RWPE2 (cell line): Measurements from ENCODE around the gene CNTNAP2.

Experiments used
- ATAC-seq: fragments of 200-7000 bp; cut with Tn5 transposase; 3 replicates; pipeline ENCODE4 v1.9.1; 2021; ENCODE audit warnings: low read depth
- DNase-seq: peaks from one replicate; pipeline ENCODE4 v3.0.0-alpha.2; 2020; ENCODE audit warnings: low spot score
- H3K27ac ChIP-seq: fragments of 450-650 bp; 2 replicates; pipeline ENCODE4 v1.5.1; 2017; ENCODE audit warnings: mild to moderate bottlenecking; ENCODE audit not compliant: poor library complexity, severe bottlenecking
- H3K27me3 ChIP-seq: fragments of 250-450 bp; sonication (Bioruptor Pico); 2 replicates; pipeline ENCODE4 v1.5.1; 2021; ENCODE audit warnings: mild to moderate bottlenecking, moderate library complexity; ENCODE audit not compliant: insufficient read depth, poor library complexity, severe bottlenecking
- H3K36me3 ChIP-seq: fragments of 250-450 bp; sonication (Bioruptor Pico); 2 replicates; pipeline ENCODE4 v1.5.1; 2020; ENCODE audit warnings: low read depth, mild to moderate bottlenecking, moderate library complexity
- H3K4me1 ChIP-seq: fragments of 250-450 bp; sonication (Bioruptor Pico); 2 replicates; pipeline ENCODE4 v1.5.1; 2021; ENCODE audit warnings: mild to moderate bottlenecking, moderate library complexity; ENCODE audit not compliant: insufficient read depth, poor library complexity, severe bottlenecking
- H3K4me3 ChIP-seq: fragments of 250-450 bp; sonication (Bioruptor Pico); 2 replicates; pipeline ENCODE4 v1.5.1; 2021; ENCODE audit warnings: mild to moderate bottlenecking, moderate library complexity; ENCODE audit not compliant: severe bottlenecking
- H3K9me3 ChIP-seq: fragments of 250-450 bp; sonication (Bioruptor Pico); 2 replicates; pipeline ENCODE4 v1.5.1; 2021; ENCODE audit warnings: mild to moderate bottlenecking, moderate library complexity; ENCODE audit not compliant: severe bottlenecking
- TF ChIP-seq, protein P1 (sequence below): fragments of 450-650 bp; IDR thresholded peaks from one replicate; pipeline ENCODE4 v1.5.1; 2017; ENCODE audit warnings: mild to moderate bottlenecking, moderate library complexity; ENCODE audit not compliant: poor library complexity, severe bottlenecking

CNTNAP2 gene

GRCh38 chr7:147069771-147070170 is 953.2 kb downstream of the CNTNAP2 start:
- DNase-seq: no peak
- ATAC-seq: no peak
- no peak overlapping the region for H3K4me3 ChIP-seq
- no peaks in the 10 kb centered on the region for H3K27me3 ChIP-seq
- no peaks in the 10 kb centered on the region for H3K36me3 ChIP-seq
- H3K4me1 ChIP-seq: no peaks in the 10 kb centered on the region
- TF ChIP-seq, protein P1, sequence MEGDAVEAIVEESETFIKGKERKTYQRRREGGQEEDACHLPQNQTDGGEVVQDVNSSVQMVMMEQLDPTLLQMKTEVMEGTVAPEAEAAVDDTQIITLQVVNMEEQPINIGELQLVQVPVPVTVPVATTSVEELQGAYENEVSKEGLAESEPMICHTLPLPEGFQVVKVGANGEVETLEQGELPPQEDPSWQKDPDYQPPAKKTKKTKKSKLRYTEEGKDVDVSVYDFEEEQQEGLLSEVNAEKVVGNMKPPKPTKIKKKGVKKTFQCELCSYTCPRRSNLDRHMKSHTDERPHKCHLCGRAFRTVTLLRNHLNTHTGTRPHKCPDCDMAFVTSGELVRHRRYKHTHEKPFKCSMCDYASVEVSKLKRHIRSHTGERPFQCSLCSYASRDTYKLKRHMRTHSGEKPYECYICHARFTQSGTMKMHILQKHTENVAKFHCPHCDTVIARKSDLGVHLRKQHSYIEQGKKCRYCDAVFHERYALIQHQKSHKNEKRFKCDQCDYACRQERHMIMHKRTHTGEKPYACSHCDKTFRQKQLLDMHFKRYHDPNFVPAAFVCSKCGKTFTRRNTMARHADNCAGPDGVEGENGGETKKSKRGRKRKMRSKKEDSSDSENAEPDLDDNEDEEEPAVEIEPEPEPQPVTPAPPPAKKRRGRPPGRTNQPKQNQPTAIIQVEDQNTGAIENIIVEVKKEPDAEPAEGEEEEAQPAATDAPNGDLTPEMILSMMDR: no peak
- no peak overlapping the region for H3K27ac ChIP-seq
- H3K9me3 ChIP-seq: no peaks in the 10 kb centered on the region

GRCh38 chr7:147070886-147071285 is 954.3 kb downstream of the CNTNAP2 start:
- H3K36me3 ChIP-seq: no peaks in the 10 kb centered on the region
- TF ChIP-seq, protein P1: no peak
- DNase-seq (no peak), ATAC-seq (no peak)
- no peaks in the 10 kb centered on the region for H3K27me3 ChIP-seq
- no peaks in the 10 kb centered on the region for H3K4me1 ChIP-seq
- H3K4me3 ChIP-seq: no peak overlapping the region
- no peaks in the 10 kb centered on the region for H3K9me3 ChIP-seq
- no peak overlapping the region for H3K27ac ChIP-seq

- H3K4me3 ChIP-seq: no peak overlapping the region
- no peak for ATAC-seq
- H3K4me1 ChIP-seq: peaks cover under 1% of the 10 kb centered on the region
- no peak overlapping the region for H3K27ac ChIP-seq
- no peak for DNase-seq
- H3K36me3 ChIP-seq: no peaks in the 10 kb centered on the region
- H3K9me3 ChIP-seq: no peaks in the 10 kb centered on the region
- H3K27me3 ChIP-seq: no peaks in the 10 kb centered on the region
- TF ChIP-seq, protein P1: no peak
Observed at GRCh38 chr7:147071536-147071935, 954.9 kb downstream of the CNTNAP2 start.

DNA sequence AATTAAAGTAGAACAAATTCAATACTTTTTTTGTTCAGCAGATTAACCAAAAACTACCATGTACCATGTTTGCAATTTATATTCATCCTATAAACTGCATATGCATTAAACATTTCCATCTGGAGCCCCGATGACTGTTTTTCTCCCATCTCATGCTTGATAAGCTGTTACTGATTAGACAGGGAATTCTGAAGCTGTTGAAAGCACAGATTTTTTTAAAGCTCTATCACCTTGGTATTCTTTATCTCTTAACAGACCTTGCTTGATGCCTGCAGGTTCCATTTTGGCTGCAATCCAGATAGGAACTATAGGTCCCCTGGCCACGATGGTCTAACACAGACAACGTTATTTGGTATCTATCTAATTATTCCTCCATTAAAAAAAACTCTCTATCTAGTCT is 961.7 kb downstream of the CNTNAP2 start:
- Histone ChIP-seq H3K4me1 (peaks cover 3% of the 10 kb centered on the region), H3K9me3 (no peaks in the 10 kb centered on the region), H3K27ac (no peak overlapping the region), H3K36me3 (no peaks in the 10 kb centered on the region), H3K27me3 (no peaks in the 10 kb centered on the region), H3K4me3 (no peak overlapping the region)
- ATAC-seq (no peak), DNase-seq (no peak)
- TF ChIP-seq, protein P1: no peak

GRCh38 chr7:147079083-147079482 is 962.5 kb downstream of the CNTNAP2 start:
- Histone ChIP-seq H3K9me3 (no peaks in the 10 kb centered on the region), H3K36me3 (no peaks in the 10 kb centered on the region), H3K27ac (no peak overlapping the region), H3K4me3 (no peak overlapping the region), H3K4me1 (peaks cover 3% of the 10 kb centered on the region), H3K27me3 (no peaks in the 10 kb centered on the region)
- ATAC-seq: no peak
- DNase-seq: no peak
- TF ChIP-seq, protein P1: no peak
